Measurements from ENCODE around the gene GALNT7.

The GALNT7 gene

GRCh38 chr4:173161311-173161710 is 7.3 kb upstream of the GALNT7 start:
- DNase-seq (ENCODE audit: low read depth) = no peak

GRCh38 chr4:173165706-173166105 is 2.9 kb upstream of the GALNT7 start:
- no peak for TF ChIP-seq CTCF (IDR thresholded peaks at IDR 0.05; ENCODE audit: low read depth, low read length, missing control alignments)
- no peak for DNase-seq (ENCODE audit: low read depth)
- H3K4me3 ChIP-seq (ENCODE audit: low read depth, low read length) = no peak overlapping the region
- in situ Hi-C loops (cut with HindIII; ENCODE audit: low sequenced_read_pairs) = no loop called here

More at GRCh38 chr4:173161311-173161710, 7.3 kb upstream of the GALNT7 start:
- TF ChIP-seq CTCF (IDR thresholded peaks at IDR 0.05; ENCODE audit: low read depth, low read length, missing control alignments) = no peak
- H3K4me3 ChIP-seq (ENCODE audit: low read depth, low read length) = no peak overlapping the region
- in situ Hi-C loops (cut with HindIII; ENCODE audit: low sequenced_read_pairs) = loop anchor here (5.0 kb wide), 1 partner anchor 81 kb away; no protein-coding TSS in a partner anchor

GRCh38 chr4:173166491-173166890 is 2.1 kb upstream of the GALNT7 start:
- no peak overlapping the region for H3K4me3 ChIP-seq (ENCODE audit: low read depth, low read length)
- no peak for TF ChIP-seq CTCF (IDR thresholded peaks at IDR 0.05; ENCODE audit: low read depth, low read length, missing control alignments)
- no peak for DNase-seq (ENCODE audit: low read depth)
- in situ Hi-C loops (cut with HindIII; ENCODE audit: low sequenced_read_pairs) = no loop called here

GRCh38 chr4:173167758-173168395 is 734 bp upstream of the GALNT7 start:
- DNase-seq (ENCODE audit: low read depth) = no peak
- in situ Hi-C loops (cut with HindIII; ENCODE audit: low sequenced_read_pairs) = no loop called here
- H3K4me3 ChIP-seq (ENCODE audit: low read depth, low read length) = peak overlapping the region; percentile 52
- TF ChIP-seq CTCF (IDR thresholded peaks at IDR 0.05; ENCODE audit: low read depth, low read length, missing control alignments) = no peak

- in situ Hi-C loops (cut with HindIII; ENCODE audit: low sequenced_read_pairs) = no loop called here
- DNase-seq (ENCODE audit: low read depth) = no peak
- peak overlapping the region; percentile 52 for H3K4me3 ChIP-seq (ENCODE audit: low read depth, low read length)
- peak; percentile 2 for TF ChIP-seq CTCF (IDR thresholded peaks at IDR 0.05; ENCODE audit: low read depth, low read length, missing control alignments)
Observed at GRCh38 chr4:173169178-173169427, 492 bp downstream of the GALNT7 start.

GRCh38 chr4:173169428-173170181 is 994 bp downstream of the GALNT7 start:
- no peak for DNase-seq (ENCODE audit: low read depth)
- in situ Hi-C loops (cut with HindIII; ENCODE audit: low sequenced_read_pairs) = loop anchor here (10.0 kb wide), 1 partner anchor 155 kb away; no protein-coding TSS in a partner anchor

More at GRCh38 chr4:173169428-173170181, 994 bp downstream of the GALNT7 start:
- peak; percentile 1 for TF ChIP-seq CTCF (IDR thresholded peaks at IDR 0.05; ENCODE audit: low read depth, low read length, missing control alignments)
- H3K4me3 ChIP-seq (ENCODE audit: low read depth, low read length) = peak overlapping the region; percentile 52

All from astrocyte of the cerebellum (primary cell).